Daoy (cell line): ENCODE results near the gene MOV10L1. TPM values are rescaled to one million over a fixed set of nuclear protein-coding genes. Genes with fewer than 3 reads are reported as not detected.
A peak's percentile ranks its signal among the peaks of the same experiment; 100 is the strongest.
"Not testable (repeated sequence)": the region's sequence is repeated elsewhere in the genome, so short reads cannot be mapped to it uniquely, and the experiment has no call there.

Experiments
- DNase-seq: peaks from one replicate; pipeline ENCODE4 v3.0.0-alpha.2; 2015; ENCODE audit warnings: low read depth
- total RNA-seq: library from RNA; depleted of rRNA; stranded (reverse); fragments of >200 nt; shearing (Covaris generic); gene quantifications from 2 replicates; pipeline ENCODE4 v1.2.3, GENCODE V29; 2014

MOV10L1 gene
- total RNA-seq, 1 experiment from 2014 or later, result 0.11 TPM

- no peak for DNase-seq
Observed at GRCh38 chr22:50078246-50078645, 11.6 kb upstream of the MOV10L1 start.

GRCh38 chr22:50078761-50079160 lies 11.0 kb upstream of the MOV10L1 start:
- DNase-seq, result no peak

- no peak for DNase-seq
Observed at GRCh38 chr22:50080077-50080465, 9.7 kb upstream of the MOV10L1 start.

GRCh38 chr22:50081426-50082196 lies 8.2 kb upstream of the MOV10L1 start:
- no peak for DNase-seq

- DNase-seq, result no peak
Observed at GRCh38 chr22:50082197-50082715, 7.5 kb upstream of the MOV10L1 start.

GRCh38 chr22:50082961-50083461 lies 6.8 kb upstream of the MOV10L1 start:
- no peak for DNase-seq

GRCh38 chr22:50083462-50084079 lies 6.2 kb upstream of the MOV10L1 start:
- DNase-seq, result no peak

- DNase-seq, result no peak
Observed at GRCh38 chr22:50084080-50084477, 5.7 kb upstream of the MOV10L1 start.

- DNase-seq, result no peak
Observed at GRCh38 chr22:50084614-50085021, 5.2 kb upstream of the MOV10L1 start.

- peak; percentile 21 for DNase-seq
Observed at GRCh38 chr22:50085211-50085972, 4.4 kb upstream of the MOV10L1 start, which contains the start of gene MLC1. MLC1 (minus strand) TSS chr22:50085426; CDS start chr22:50084902, 524 bp downstream.

GRCh38 chr22:50086526-50086925 lies 3.3 kb upstream of the MOV10L1 start:
- DNase-seq, result no peak

GRCh38 chr22:50086975-50087374 lies 2.8 kb upstream of the MOV10L1 start:
- DNase-seq, result not testable (repeated sequence)

- no peak for DNase-seq
Observed at GRCh38 chr22:50087646-50088045, 2.2 kb upstream of the MOV10L1 start.

GRCh38 chr22:50088096-50088495 lies 1.7 kb upstream of the MOV10L1 start:
- no peak for DNase-seq

GRCh38 chr22:50089231-50089630 lies 575 bp upstream of the MOV10L1 start:
- no peak for DNase-seq

- DNase-seq, result no peak
Observed at GRCh38 chr22:50090412-50090714, 557 bp downstream of the MOV10L1 start.

GRCh38 chr22:50091092-50091768 lies 1.4 kb downstream of the MOV10L1 start:
- DNase-seq, result no peak

GRCh38 chr22:50092342-50092741 lies 2.5 kb downstream of the MOV10L1 start:
- no peak for DNase-seq

GRCh38 chr22:50098052-50098451 lies 8.2 kb downstream of the MOV10L1 start:
- no peak for DNase-seq

- DNase-seq, result no peak
Observed at GRCh38 chr22:50101870-50102565, 12.2 kb downstream of the MOV10L1 start.

GRCh38 chr22:50102946-50103345 lies 13.1 kb downstream of the MOV10L1 start:
- no peak for DNase-seq
